ENCODE measurements around the gene NTN4.

DNA sequence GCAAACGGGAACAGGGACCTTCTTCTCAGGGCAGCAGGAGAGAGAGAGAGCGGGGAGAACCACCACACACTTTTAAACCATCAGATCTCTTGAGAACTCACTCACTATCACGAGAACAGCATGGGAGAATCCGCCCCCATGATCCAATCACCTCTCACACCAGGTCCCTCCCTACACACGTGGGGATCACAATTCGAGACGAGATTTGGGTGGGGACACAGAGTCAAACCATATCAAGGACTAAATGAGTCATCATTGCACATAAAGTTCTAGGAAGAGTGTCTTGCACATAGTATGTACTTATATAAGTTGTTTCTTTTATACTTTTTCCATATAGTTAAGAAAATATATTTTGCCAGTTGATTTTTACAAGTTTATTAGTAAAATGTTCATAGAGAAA, 17.6 kb upstream of the NTN4 start:
- TF ChIP-seq, protein P1, sequence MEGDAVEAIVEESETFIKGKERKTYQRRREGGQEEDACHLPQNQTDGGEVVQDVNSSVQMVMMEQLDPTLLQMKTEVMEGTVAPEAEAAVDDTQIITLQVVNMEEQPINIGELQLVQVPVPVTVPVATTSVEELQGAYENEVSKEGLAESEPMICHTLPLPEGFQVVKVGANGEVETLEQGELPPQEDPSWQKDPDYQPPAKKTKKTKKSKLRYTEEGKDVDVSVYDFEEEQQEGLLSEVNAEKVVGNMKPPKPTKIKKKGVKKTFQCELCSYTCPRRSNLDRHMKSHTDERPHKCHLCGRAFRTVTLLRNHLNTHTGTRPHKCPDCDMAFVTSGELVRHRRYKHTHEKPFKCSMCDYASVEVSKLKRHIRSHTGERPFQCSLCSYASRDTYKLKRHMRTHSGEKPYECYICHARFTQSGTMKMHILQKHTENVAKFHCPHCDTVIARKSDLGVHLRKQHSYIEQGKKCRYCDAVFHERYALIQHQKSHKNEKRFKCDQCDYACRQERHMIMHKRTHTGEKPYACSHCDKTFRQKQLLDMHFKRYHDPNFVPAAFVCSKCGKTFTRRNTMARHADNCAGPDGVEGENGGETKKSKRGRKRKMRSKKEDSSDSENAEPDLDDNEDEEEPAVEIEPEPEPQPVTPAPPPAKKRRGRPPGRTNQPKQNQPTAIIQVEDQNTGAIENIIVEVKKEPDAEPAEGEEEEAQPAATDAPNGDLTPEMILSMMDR (IDR thresholded peaks at IDR 0.05; ENCODE audit: low read depth, low read length, poor library complexity, severe bottlenecking), result no peak
- no peak for TF ChIP-seq EZH2phosphoT487 (IDR thresholded peaks at IDR 0.05; ENCODE audit: borderline replicate concordance, low read length)

Measured in DOHH2 (cell line).